ENCODE measurements around the gene NMT1. TPM values are rescaled to one million over a fixed set of nuclear protein-coding genes. Genes with fewer than 3 reads are reported as not detected.

NMT1 gene
- total RNA-seq, 1 experiment from 2014 or later, result 173 TPM

- no TSS peak for BruUV-seq (replicated peaks)
- no peak for DNase-seq
- Histone ChIP-seq H3K27me3 (replicated peaks; ENCODE audit: control insufficient read depth, insufficient read depth, low read length) (no peaks in the 10 kb centered on the region), H3K36me3 (ENCODE audit: control insufficient read depth, insufficient read depth, low read length) (peaks cover 3% of the 10 kb centered on the region), H3K4me1 (no peaks in the 10 kb centered on the region), H3K9me3 (no peaks in the 10 kb centered on the region), H3K4me3 (ENCODE audit: low read depth, low read length) (no peak overlapping the region)
- ChIA-PET POLR2A (no interaction called here), CTCF (interaction anchor here (0.7 to 2.9 kb wide), 4 partner anchors 9 to 188 kb away, joined by 3 to 23 read pairs (median 6); partner anchors contain the start of gene ACBD4)
- TF ChIP-seq CTCF (IDR thresholded peaks at IDR 0.05; ENCODE audit: insufficient read depth in 1 of 2, low read depth in 1 of 2, low read length in 1 of 2, severe bottlenecking in 1 of 2, unreplicated experiment in 1 of 2), result no peak
- intact Hi-C loops (cut with micrococcal nuclease; ENCODE audit: unreplicated experiment), result no loop called here
- no peaks in the 10 kb centered on the region for H3K4me1 Mint-ChIP-seq (ENCODE audit: low read depth, unreplicated experiment)
- H3K4me3 Mint-ChIP-seq (ENCODE audit: unreplicated experiment), result no peak overlapping the region
- H3K27ac Mint-ChIP-seq (ENCODE audit: unreplicated experiment), result peak overlapping the region; percentile 16
- peaks cover 90% of the 10 kb centered on the region for H3K36me3 Mint-ChIP-seq (ENCODE audit: insufficient read depth, unreplicated experiment)
- no peaks in the 10 kb centered on the region for H3K9me3 Mint-ChIP-seq (ENCODE audit: unreplicated experiment)
- no peaks in the 10 kb centered on the region for H3K27me3 Mint-ChIP-seq (ENCODE audit: insufficient read depth, unreplicated experiment)
Observed at GRCh38 chr17:45108051-45108450, 46.9 kb downstream of the NMT1 start.

GRCh38 chr17:45108595-45109521 is 47.7 kb downstream of the NMT1 start:
- peak in 1 of 2 experiments; percentile 37 for DNase-seq
- Mint-ChIP-seq H3K36me3 (ENCODE audit: insufficient read depth, unreplicated experiment) (peaks cover 90% of the 10 kb centered on the region), H3K4me3 (ENCODE audit: unreplicated experiment) (no peak overlapping the region), H3K4me1 (ENCODE audit: low read depth, unreplicated experiment) (no peaks in the 10 kb centered on the region), H3K27ac (ENCODE audit: unreplicated experiment) (peak overlapping the region; percentile 16), H3K9me3 (ENCODE audit: unreplicated experiment) (no peaks in the 10 kb centered on the region), H3K27me3 (ENCODE audit: insufficient read depth, unreplicated experiment) (no peaks in the 10 kb centered on the region)
- Histone ChIP-seq H3K36me3 (ENCODE audit: control insufficient read depth, insufficient read depth, low read length) (peaks cover 1% of the 10 kb centered on the region; the same call in 1 of the 2 replicates), H3K27me3 (replicated peaks; ENCODE audit: control insufficient read depth, insufficient read depth, low read length) (no peaks in the 10 kb centered on the region), H3K9me3 (no peaks in the 10 kb centered on the region), H3K4me1 (no peaks in the 10 kb centered on the region), H3K4me3 (ENCODE audit: low read depth, low read length) (no peak overlapping the region)
- TF ChIP-seq CTCF (IDR thresholded peaks at IDR 0.05; ENCODE audit: insufficient read depth in 1 of 2, low read depth in 1 of 2, low read length in 1 of 2, severe bottlenecking in 1 of 2, unreplicated experiment in 1 of 2), result no peak
- ChIA-PET POLR2A (no interaction called here), CTCF (interaction anchor here (0.6 to 2.9 kb wide), 5 partner anchors 10 to 188 kb away, joined by 3 to 23 read pairs (median 5); partner anchors contain the start of gene ACBD4)
- BruUV-seq (replicated peaks), result no TSS peak
- intact Hi-C loops (cut with micrococcal nuclease; ENCODE audit: unreplicated experiment), result loop anchor here (1.0 kb wide), 1 partner anchor 24 kb away; no protein-coding TSS in a partner anchor

GRCh38 chr17:45110676-45111611 is 49.8 kb downstream of the NMT1 start:
- no peak for TF ChIP-seq CTCF (IDR thresholded peaks at IDR 0.05; ENCODE audit: insufficient read depth in 1 of 2, low read depth in 1 of 2, low read length in 1 of 2, severe bottlenecking in 1 of 2, unreplicated experiment in 1 of 2)
- no peaks in the 10 kb centered on the region for H3K9me3 Mint-ChIP-seq (ENCODE audit: unreplicated experiment)
- H3K27me3 Mint-ChIP-seq (ENCODE audit: insufficient read depth, unreplicated experiment), result no peaks in the 10 kb centered on the region
- ChIA-PET POLR2A (no interaction called here), CTCF (interaction anchor here (1.1 kb wide), 1 partner anchor 24 kb away, joined by 4 read pairs; the partner anchor contains the start of gene ACBD4)
- intact Hi-C loops (cut with micrococcal nuclease; ENCODE audit: unreplicated experiment), result no loop called here
- Histone ChIP-seq H3K27me3 (replicated peaks; ENCODE audit: control insufficient read depth, insufficient read depth, low read length) (no peaks in the 10 kb centered on the region), H3K36me3 (ENCODE audit: control insufficient read depth, insufficient read depth, low read length) (peaks cover 1% of the 10 kb centered on the region; the same call in 1 of the 2 replicates), H3K9me3 (no peaks in the 10 kb centered on the region), H3K4me1 (peaks cover 7% of the 10 kb centered on the region; the same call in 1 of the 2 replicates), H3K4me3 (ENCODE audit: low read depth, low read length) (no peak overlapping the region)
- H3K4me1 Mint-ChIP-seq (ENCODE audit: low read depth, unreplicated experiment), result peaks cover under 1% of the 10 kb centered on the region
- DNase-seq, result no peak
- H3K4me3 Mint-ChIP-seq (ENCODE audit: unreplicated experiment), result no peak overlapping the region
- peaks cover 79% of the 10 kb centered on the region for H3K36me3 Mint-ChIP-seq (ENCODE audit: insufficient read depth, unreplicated experiment)
- no TSS peak for BruUV-seq (replicated peaks)
- peak overlapping the region; percentile 2 for H3K27ac Mint-ChIP-seq (ENCODE audit: unreplicated experiment)

Measured in Caco-2 (cell line).